ENCODE data around the gene LRCH1.

The LRCH1 gene

DNA sequence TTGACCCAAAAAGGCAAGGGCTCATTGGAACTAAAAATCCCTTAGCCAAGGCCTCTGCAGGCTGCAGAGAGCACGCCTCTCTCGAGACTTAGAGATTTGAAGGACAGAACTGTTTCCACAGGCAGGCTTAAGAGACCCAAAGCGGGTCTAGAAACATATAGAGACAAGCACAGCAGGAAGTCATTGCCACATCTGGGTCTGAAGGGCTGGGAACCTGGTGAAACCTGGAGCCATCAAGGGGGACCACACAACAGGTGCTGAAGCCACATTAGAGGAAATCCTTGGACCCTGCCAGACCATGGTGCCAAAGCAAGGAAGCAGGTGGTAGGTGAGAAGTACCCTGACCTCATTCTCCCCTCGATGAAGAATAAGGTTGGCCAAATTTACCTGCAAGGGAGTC is 33.8 kb upstream of the LRCH1 start:
- no peak for DNase-seq (ENCODE audit: low read depth)
- TF ChIP-seq, protein P1, sequence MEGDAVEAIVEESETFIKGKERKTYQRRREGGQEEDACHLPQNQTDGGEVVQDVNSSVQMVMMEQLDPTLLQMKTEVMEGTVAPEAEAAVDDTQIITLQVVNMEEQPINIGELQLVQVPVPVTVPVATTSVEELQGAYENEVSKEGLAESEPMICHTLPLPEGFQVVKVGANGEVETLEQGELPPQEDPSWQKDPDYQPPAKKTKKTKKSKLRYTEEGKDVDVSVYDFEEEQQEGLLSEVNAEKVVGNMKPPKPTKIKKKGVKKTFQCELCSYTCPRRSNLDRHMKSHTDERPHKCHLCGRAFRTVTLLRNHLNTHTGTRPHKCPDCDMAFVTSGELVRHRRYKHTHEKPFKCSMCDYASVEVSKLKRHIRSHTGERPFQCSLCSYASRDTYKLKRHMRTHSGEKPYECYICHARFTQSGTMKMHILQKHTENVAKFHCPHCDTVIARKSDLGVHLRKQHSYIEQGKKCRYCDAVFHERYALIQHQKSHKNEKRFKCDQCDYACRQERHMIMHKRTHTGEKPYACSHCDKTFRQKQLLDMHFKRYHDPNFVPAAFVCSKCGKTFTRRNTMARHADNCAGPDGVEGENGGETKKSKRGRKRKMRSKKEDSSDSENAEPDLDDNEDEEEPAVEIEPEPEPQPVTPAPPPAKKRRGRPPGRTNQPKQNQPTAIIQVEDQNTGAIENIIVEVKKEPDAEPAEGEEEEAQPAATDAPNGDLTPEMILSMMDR (IDR thresholded peaks at IDR 0.05; ENCODE audit: control insufficient read depth, extremely low read depth, insufficient read depth): no peak
- H3K4me3 ChIP-seq (ENCODE audit: low read depth, low read length): no peak overlapping the region

DNA sequence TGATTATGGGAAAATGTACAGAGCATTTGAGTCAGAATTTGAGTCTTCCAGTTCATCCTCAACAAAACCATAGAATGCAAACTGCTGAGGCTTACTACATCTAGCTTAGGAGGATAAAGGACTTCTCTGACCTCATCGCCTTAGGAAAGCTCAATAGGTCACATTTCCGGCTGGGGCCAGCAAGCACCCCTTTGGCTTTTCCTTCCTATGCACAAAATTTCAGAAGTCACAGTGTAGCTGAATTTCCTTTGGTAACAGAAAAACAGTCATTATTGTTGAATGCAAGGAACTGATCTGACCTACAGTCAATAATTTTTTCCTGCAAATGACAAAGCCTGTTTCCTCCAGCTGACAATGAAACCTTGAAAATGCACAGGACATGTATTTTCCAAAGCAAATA is 32.8 kb upstream of the LRCH1 start:
- no peak overlapping the region for H3K4me3 ChIP-seq (ENCODE audit: low read depth, low read length)
- TF ChIP-seq, protein P1 (IDR thresholded peaks at IDR 0.05; ENCODE audit: control insufficient read depth, extremely low read depth, insufficient read depth): no peak
- DNase-seq (ENCODE audit: low read depth): no peak

DNA sequence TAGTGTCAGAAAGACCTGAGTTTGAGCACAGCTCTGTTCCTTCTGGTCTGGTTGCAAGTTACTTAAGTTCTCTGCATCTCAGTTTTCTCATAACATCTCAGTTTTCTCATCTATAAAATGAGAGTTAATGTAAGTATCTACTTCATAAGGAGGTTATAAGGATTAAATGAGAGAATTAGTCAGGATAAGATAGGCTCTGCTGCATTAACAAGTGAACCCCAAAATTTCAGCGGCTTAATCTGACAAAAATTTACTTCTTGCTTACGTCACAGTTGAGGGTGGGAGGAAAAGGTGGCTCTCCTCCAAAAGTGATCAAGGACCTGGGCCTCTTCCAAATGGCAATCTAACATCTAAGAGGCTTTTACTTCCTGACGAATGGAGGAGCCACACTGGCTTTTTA is 31.5 kb upstream of the LRCH1 start:
- no peak for DNase-seq (ENCODE audit: low read depth)
- H3K4me3 ChIP-seq (ENCODE audit: low read depth, low read length): no peak overlapping the region
- TF ChIP-seq, protein P1 (IDR thresholded peaks at IDR 0.05; ENCODE audit: control insufficient read depth, extremely low read depth, insufficient read depth): no peak

DNA sequence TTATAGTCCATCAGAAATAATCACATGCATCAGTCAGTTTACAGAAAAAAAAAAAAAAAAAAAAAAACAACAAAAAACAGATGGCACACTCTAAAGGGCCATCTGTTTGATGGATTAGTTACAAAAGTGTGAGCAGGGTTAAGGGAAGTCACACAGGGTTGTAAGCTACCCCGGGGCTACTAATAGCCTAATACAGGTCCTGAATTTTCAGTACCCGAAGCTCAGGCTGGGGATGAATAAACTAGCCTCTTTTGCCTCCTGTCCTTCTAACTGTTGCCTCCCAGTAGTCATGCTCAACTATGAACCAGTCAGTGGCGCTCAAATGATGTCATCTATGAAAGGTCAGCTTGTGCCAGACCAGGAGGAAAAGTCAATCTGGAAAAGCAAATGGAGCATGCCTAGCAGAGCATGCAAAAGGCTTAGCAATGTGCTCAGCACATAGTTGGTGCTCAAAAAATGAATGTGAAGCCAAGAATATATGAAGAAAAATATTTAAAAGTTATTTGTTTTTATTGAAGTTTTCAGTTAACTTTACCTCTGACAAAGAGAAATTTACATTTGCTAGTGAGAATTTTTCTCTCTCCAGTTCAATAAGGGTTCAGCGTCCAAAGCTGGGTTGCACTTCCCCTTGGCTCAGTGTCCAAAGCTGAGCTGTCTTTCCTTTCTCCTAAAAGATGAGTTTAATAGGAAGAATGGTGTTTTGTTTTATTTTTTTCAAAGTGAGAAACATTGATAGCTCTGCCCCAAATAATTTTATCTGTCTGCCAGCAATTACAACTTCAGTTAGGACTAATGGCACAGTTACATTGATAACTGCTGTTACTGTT is 30.8 kb upstream of the LRCH1 start:
- TF ChIP-seq, protein P1 (IDR thresholded peaks at IDR 0.05; ENCODE audit: control insufficient read depth, extremely low read depth, insufficient read depth): no peak
- no peak for DNase-seq (ENCODE audit: low read depth)
- no peak overlapping the region for H3K4me3 ChIP-seq (ENCODE audit: low read depth, low read length)

GRCh38 chr13:46522748-46523030 is 30.3 kb upstream of the LRCH1 start:
- H3K4me3 ChIP-seq (ENCODE audit: low read depth, low read length): no peak overlapping the region
- DNase-seq (ENCODE audit: low read depth): no peak
- TF ChIP-seq, protein P1 (IDR thresholded peaks at IDR 0.05; ENCODE audit: control insufficient read depth, extremely low read depth, insufficient read depth): no peak

DNA sequence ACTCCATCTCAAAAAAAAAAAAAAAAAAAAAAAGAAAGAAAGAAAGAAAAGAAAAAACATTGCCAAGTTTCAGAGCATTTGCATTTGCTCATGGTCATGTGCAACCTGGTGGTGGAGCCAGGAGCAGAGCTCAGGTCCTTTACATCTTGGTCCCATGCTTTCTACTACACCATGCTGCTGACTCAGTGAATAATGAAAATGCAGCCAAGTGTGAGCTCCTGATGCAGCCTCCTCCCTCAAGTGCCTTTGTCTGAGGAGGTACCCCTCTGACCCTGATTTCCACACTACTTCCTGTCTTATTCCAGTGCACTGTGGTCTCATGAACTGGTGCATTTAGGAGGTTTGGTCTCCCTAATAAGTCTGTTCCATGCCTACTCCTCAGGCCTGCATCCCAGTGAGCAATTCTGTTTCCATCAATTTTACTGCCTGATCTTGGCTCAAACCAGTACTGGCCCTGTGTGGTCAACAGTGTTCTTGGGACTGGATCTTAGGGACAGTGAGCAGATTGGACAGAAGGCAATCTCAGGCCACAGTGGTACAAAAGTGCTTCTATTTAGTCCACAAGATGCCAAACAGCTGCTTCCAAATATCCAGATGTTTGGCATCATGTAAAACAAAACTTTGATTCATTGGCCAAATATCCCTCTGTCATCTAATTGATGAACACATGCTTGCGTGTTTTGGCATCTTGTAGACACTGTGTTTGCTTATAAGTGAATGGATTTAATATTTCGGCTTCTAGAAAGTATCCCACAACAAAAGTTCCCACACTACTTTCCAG is 28.8 kb upstream of the LRCH1 start:
- no peak overlapping the region for H3K4me3 ChIP-seq (ENCODE audit: low read depth, low read length)
- TF ChIP-seq, protein P1 (IDR thresholded peaks at IDR 0.05; ENCODE audit: control insufficient read depth, extremely low read depth, insufficient read depth): no peak
- no peak for DNase-seq (ENCODE audit: low read depth)

Measured in LNCaP clone FGC (cell line).